ENCODE data around the gene ZFHX3. TPM values are rescaled to one million over a fixed set of nuclear protein-coding genes. Genes with fewer than 3 reads are reported as not detected.

ZFHX3 gene
- total RNA-seq, 1 donor = 2.6 TPM

DNA sequence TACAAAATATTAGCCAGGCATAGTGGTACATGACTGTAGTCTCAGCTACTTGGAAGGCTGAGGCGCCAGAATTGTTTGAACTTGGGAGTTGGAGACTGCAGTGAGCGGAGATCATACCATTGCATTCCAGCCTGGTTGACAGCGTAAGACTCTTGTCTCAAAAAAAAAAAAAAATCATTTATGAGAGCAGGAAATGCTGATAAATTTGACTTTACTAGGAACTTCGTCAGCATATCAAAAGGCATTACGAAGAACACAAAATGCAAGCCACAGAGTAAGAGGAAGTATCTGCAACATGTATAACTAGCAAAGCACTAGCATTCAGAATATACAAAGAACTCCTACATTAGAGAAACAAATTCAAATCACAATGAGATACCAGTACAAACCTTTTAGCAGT lies 279.3 kb downstream of the ZFHX3 start:
- Histone ChIP-seq H3K9me3 (ENCODE audit: low read depth, low read length) (no peaks in the 10 kb centered on the region), H3K4me3 (ENCODE audit: low read length) (no peak overlapping the region), H3K4me1 (ENCODE audit: insufficient read depth, low read length) (no peaks in the 10 kb centered on the region), H3K27me3 (ENCODE audit: insufficient read depth, low read length) (no peaks in the 10 kb centered on the region)

DNA sequence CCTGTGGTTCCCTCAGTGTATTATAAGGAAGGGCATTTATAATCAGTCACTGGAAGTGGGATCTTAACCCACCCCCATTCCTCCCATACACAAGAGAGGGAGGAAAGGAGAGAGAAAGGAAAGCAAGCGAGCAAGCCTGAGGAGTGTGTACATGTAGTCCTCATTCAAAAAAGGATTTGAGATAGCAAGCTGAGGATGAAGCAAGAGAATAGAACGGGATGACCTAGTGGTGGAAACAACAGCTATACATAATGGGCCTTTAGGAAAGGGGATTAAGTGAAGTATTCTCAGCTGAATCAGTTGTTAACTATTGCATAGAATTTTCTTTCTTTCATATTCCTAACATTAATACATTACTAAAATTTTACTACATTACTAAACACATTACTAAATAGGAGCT lies 281.4 kb downstream of the ZFHX3 start:
- no peaks in the 10 kb centered on the region for H3K27me3 ChIP-seq (ENCODE audit: insufficient read depth, low read length)

DNA sequence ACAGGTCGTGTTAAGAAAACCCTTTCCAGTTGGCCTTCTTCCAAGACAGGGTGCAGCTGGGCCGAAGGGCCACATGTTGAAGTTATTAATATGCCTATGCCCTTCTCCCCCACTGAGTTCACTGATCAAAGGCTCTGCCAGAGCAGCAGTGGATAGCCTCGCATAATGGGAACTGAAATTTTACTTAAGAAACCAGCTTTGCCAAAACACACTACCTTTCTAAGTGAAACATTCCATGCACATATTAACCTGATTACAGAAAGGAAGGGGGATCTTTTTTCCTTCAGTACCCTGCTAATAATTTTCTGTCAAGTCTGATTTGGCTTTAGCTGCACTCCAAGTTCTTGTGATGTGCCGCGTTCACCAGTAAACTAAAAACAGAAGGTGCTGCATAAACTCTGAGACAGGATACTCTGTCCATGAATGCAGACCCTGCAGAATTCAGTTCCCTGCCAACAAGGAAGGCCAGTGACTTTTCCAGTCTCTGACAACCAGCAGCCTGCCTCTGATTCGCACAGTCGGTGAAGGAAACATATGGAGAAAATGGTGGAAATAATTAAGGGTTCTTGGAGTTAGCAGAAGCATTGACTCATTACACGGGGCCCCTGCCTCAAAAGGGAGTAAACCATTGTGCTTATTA lies 283.8 kb downstream of the ZFHX3 start:
- Histone ChIP-seq H3K4me1 (ENCODE audit: insufficient read depth, low read length) (no peaks in the 10 kb centered on the region), H3K9me3 (ENCODE audit: low read depth, low read length) (no peaks in the 10 kb centered on the region), H3K27me3 (ENCODE audit: insufficient read depth, low read length) (no peaks in the 10 kb centered on the region), H3K4me3 (ENCODE audit: low read length) (no peak overlapping the region)

More for the DNA sequence above, 281.4 kb downstream of the ZFHX3 start:
- H3K4me1 ChIP-seq (ENCODE audit: insufficient read depth, low read length) = no peaks in the 10 kb centered on the region
- H3K4me3 ChIP-seq (ENCODE audit: low read length) = no peak overlapping the region
- H3K9me3 ChIP-seq (ENCODE audit: low read depth, low read length) = no peaks in the 10 kb centered on the region

DNA sequence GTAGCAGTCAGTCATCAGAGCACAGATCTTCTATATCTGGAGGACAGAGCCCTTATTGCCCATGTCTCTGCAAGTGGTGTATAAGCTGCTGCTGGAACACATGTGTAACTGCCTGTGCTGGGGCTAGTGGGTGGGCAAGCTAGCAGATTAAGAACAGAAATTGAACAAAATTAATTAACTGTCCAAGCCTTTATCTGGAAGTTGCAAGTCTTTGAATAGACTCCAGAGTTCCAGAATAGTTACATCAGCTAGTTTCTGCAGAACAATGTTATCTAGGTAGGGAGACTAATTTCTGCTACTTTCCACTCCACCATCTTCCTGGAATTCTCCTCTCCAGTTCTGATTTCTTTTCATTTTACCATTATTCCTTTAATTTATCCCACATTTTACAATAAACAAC lies 287.3 kb downstream of the ZFHX3 start:
- H3K4me3 ChIP-seq (ENCODE audit: low read length) = no peak overlapping the region
- no peaks in the 10 kb centered on the region for H3K4me1 ChIP-seq (ENCODE audit: insufficient read depth, low read length)
- H3K9me3 ChIP-seq (ENCODE audit: low read depth, low read length) = peaks cover 15% of the 10 kb centered on the region
- H3K27me3 ChIP-seq (ENCODE audit: insufficient read depth, low read length) = no peaks in the 10 kb centered on the region

DNA sequence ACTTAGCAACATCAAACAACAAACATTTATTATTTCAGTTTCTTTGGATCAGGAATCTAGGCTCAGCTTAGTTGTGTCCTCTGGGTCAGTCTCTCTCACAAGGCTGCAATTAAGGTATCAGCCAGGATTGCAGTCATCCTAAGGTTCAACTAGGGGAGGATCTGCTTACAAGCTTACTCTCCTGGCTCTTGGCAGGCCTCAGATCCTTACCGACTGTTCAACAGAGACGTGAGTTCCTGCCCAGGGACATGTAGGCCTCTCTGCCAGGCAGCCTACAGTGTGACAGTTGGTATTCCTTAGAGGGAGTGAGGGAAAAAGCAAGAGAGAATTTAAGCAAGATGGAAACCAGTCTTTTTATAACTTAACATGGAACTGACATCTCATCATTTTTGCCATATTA lies 294.0 kb downstream of the ZFHX3 start:
- Histone ChIP-seq H3K9me3 (ENCODE audit: low read depth, low read length) (peaks cover 14% of the 10 kb centered on the region), H3K4me1 (ENCODE audit: insufficient read depth, low read length) (no peaks in the 10 kb centered on the region), H3K27me3 (ENCODE audit: insufficient read depth, low read length) (no peaks in the 10 kb centered on the region), H3K4me3 (ENCODE audit: low read length) (no peak overlapping the region)

DNA sequence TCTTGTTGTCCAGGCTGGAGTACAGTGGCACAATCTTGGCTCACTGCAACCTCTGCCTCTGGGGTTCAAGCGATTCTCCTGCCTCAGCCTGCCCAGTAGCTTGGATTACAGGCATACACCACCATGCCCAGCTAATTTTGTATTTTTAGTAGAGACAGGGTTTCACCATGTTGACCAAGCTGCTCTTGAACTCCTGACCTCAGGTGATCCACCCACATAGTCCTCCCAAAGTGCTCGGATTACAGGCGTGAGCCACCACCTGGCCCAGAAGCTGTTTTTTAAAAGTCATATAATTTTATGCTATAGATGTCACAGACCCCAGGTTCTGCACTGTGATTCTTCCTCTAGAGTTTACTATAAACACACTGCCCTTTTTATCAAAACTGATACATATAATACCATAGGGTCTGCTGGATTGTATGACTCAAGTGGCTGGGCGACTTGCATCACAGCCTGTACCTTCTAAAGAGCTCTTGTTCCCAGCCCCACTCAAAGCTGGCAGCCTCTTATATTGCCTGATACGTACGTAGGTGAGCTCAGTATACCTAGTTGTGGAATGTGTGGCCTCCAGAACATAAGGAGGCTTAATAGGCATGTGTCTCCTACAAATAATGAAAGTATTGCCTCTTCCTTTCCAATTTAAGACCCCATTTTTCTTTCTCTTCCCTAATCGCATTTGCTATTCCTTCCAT lies 295.8 kb downstream of the ZFHX3 start:
- Histone ChIP-seq H3K4me1 (ENCODE audit: insufficient read depth, low read length) (no peaks in the 10 kb centered on the region), H3K27me3 (ENCODE audit: insufficient read depth, low read length) (no peaks in the 10 kb centered on the region), H3K9me3 (ENCODE audit: low read depth, low read length) (no peaks in the 10 kb centered on the region), H3K4me3 (ENCODE audit: low read length) (no peak overlapping the region)

DNA sequence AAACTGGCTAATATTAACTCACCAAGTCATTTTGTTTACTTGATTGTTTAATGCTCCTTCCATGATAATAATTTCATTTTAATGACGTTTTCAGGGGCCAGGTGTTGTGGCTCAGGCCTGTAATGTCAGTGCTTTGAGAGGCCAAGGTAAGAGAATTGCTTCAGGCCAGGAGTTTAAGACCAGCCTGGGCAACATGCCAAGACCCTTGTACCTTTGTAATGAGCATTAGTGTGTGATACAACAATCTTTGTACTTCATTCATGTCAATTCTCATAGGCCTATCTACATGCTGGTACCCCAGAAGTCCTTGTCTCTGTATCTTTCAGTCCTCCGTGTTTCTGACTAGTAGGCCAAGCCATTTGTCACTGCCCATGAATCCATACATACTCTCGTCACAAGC lies 296.9 kb downstream of the ZFHX3 start:
- Histone ChIP-seq H3K4me3 (ENCODE audit: low read length) (no peak overlapping the region), H3K9me3 (ENCODE audit: low read depth, low read length) (no peaks in the 10 kb centered on the region), H3K27me3 (ENCODE audit: insufficient read depth, low read length) (no peaks in the 10 kb centered on the region), H3K4me1 (ENCODE audit: insufficient read depth, low read length) (no peaks in the 10 kb centered on the region)

DNA sequence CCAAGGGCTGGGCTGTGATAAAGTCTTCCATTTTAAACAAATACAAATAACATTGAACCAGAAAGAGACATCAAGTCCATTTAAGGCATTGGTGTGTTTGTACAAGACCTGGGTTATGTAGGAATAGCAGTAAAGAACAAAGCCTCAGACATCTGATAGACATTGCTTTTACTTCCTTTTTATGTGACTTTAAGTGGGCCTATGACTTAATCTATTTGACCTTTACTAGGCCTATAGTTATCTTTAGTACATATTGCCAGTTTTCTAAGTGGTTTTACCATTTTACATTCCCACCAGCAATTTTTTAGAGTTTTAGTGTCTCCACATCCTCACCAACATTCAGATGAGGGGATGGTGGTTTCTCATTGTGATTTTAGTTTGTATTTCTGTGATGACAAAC lies 298.8 kb downstream of the ZFHX3 start:
- H3K4me3 ChIP-seq (ENCODE audit: low read length) = no peak overlapping the region
- H3K9me3 ChIP-seq (ENCODE audit: low read depth, low read length) = no peaks in the 10 kb centered on the region

DNA sequence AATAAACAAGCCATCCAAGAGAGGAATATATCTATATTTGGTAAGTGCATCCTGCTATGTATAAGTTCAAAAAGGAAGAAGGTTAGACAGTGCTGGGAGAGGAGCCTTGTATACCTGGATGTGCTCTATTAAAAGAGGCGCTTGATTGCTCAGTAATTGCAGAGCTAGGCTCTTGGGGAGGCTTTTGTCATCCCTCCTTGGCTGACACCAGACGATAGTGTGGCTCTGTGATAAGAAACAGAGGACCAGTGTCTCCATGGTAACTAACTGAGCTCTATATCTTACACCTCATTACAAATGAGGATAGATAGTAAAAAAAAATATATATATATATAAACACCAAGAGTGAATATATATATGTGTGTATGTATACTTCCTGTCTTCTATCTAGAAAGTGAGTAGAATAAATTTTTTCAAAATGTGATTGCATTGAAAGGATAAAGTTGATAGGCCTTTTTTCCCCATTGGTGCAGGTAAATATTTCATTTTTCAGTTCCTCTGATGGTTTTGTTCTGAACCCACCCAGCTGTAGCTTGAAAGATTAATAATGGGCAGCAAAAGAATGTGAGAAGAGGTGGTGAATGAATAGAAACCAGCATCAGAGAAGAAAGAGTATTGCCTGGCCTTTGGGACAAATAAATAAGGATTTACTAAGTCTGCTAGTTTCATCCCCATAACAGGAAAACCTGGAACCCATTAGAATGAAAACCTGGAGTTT lies 303.7 kb downstream of the ZFHX3 start:
- no peak overlapping the region for H3K4me3 ChIP-seq (ENCODE audit: low read length)
- H3K9me3 ChIP-seq (ENCODE audit: low read depth, low read length) = no peaks in the 10 kb centered on the region
- H3K27me3 ChIP-seq (ENCODE audit: insufficient read depth, low read length) = no peaks in the 10 kb centered on the region
- no peaks in the 10 kb centered on the region for H3K4me1 ChIP-seq (ENCODE audit: insufficient read depth, low read length)

More for the DNA sequence above, 298.8 kb downstream of the ZFHX3 start:
- Histone ChIP-seq H3K4me1 (ENCODE audit: insufficient read depth, low read length) (no peaks in the 10 kb centered on the region), H3K27me3 (ENCODE audit: insufficient read depth, low read length) (no peaks in the 10 kb centered on the region)

DNA sequence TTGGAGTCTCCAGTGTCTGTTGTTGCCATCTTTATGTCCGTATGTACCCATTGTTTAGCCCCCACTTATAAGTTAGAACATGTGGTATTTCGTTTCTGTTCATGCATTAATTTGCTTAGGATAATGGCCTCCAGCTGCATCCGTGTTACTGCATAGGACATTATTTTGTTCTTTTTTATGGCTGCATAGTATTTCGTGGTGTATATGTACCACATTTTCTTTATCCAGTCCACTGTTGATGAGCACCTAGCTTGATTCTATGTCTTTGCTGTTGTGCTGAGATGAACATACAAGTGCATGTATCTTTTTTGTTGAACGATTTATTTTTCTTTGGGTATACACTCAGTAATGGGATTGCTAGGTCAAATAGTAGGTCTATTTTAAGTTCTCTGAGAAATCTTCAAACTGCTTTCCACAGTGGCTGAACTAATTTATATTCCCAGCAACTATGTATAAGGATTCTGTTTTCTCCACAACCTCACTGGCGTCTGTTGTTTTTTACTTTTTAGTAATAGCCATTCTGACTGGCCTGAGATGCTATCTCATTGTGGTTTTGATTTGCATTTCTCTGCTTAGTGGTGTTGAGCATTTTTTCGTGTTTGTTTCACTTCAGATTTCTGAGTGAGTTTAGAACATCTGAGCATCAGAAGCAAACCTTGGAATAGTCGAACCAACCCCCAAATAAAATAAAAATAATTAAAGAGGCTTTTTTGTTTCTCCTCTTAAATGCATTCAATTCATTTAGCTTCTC lies 304.7 kb downstream of the ZFHX3 start:
- Histone ChIP-seq H3K4me1 (ENCODE audit: insufficient read depth, low read length) (no peaks in the 10 kb centered on the region), H3K4me3 (ENCODE audit: low read length) (no peak overlapping the region), H3K9me3 (ENCODE audit: low read depth, low read length) (no peaks in the 10 kb centered on the region), H3K27me3 (ENCODE audit: insufficient read depth, low read length) (no peaks in the 10 kb centered on the region)

DNA sequence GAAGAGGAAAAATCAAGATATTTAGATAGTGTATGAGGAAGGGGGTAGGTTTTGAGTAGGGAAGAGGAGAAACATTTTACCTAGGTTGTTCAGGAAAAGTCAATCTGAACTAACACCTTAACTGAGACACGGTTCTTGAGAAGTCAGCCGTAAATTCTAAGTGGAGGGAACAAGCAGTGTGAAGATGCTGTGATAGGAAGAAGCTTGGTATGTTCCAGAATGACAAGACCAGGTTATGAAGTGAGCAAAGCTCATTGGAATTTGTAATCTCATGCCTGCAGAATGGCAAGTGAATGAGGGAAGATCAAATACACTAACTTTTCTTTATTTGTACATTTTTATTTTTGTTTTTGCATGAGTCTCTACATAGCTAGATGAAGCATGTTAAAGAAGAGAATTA lies 307.6 kb downstream of the ZFHX3 start:
- H3K27me3 ChIP-seq (ENCODE audit: insufficient read depth, low read length) = no peaks in the 10 kb centered on the region
- no peak overlapping the region for H3K4me3 ChIP-seq (ENCODE audit: low read length)
- no peaks in the 10 kb centered on the region for H3K9me3 ChIP-seq (ENCODE audit: low read depth, low read length)
- H3K4me1 ChIP-seq (ENCODE audit: insufficient read depth, low read length) = no peaks in the 10 kb centered on the region

DNA sequence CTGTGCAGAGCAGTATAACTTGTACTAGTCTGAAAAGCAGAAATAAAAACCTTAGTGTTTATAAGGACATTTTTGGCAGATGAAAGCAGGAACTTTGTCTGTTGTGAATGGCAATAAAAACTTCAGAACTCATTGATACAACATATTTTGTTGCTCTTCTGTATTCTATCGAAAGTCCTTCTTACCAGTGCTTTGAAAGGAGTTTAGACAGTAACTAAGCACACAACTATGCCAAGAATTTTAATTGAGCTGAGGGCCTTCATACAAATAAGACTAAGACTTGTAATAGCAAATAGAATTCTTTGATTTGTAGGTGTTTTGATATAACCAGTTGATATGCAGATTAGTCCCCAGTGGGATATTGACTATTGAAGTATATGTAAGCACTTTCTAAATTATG lies 308.4 kb downstream of the ZFHX3 start:
- H3K4me3 ChIP-seq (ENCODE audit: low read length) = no peak overlapping the region
- no peaks in the 10 kb centered on the region for H3K27me3 ChIP-seq (ENCODE audit: insufficient read depth, low read length)
- no peaks in the 10 kb centered on the region for H3K4me1 ChIP-seq (ENCODE audit: insufficient read depth, low read length)
- no peaks in the 10 kb centered on the region for H3K9me3 ChIP-seq (ENCODE audit: low read depth, low read length)

DNA sequence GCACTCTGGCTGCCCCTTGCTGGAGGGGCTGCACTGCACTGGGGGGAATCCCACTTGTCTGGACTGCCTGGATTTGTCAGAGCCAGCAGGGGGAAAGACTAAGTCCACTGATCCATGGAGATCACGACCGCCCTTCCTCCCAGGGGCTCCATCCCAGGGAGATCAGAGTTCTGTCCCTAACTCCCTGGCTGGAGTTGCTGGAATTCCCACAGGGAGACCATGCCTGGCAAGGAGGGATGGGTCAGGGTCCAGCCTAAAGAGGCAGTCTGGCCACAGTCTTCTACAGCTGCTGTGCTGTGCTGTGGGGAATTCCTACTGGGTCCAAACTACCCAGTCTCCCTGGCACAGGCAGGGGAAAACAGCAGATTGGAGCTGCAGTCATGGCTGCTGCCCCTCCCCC lies 311.9 kb downstream of the ZFHX3 start:
- no peak overlapping the region for H3K4me3 ChIP-seq (ENCODE audit: low read length)
- H3K9me3 ChIP-seq (ENCODE audit: low read depth, low read length) = no peaks in the 10 kb centered on the region
- H3K27me3 ChIP-seq (ENCODE audit: insufficient read depth, low read length) = no peaks in the 10 kb centered on the region
- H3K4me1 ChIP-seq (ENCODE audit: insufficient read depth, low read length) = no peaks in the 10 kb centered on the region
